Renal pelvis (tissue), 4 donors: ENCODE measurements around the gene FAHD1. TPM values are rescaled to one million over a fixed set of nuclear protein-coding genes. Genes with fewer than 3 reads are reported as not detected.

Experiments used
- DNase-seq: peaks from one replicate; pipeline ENCODE4 v3.0.0-alpha.2; 2013
- polyA plus RNA-seq, 3 donors: library from polyadenylated mRNA; unstranded; fragments of 120-200 nt; gene quantifications; one replicate each; pipeline ENCODE4 v1.2.1, GENCODE V29; 2013; ENCODE audit not compliant: insufficient read length in 3 of 3

Gene FAHD1
- polyA plus RNA-seq, 3 donors = 39.0 to 45.7 (median 39.2) TPM

DNA sequence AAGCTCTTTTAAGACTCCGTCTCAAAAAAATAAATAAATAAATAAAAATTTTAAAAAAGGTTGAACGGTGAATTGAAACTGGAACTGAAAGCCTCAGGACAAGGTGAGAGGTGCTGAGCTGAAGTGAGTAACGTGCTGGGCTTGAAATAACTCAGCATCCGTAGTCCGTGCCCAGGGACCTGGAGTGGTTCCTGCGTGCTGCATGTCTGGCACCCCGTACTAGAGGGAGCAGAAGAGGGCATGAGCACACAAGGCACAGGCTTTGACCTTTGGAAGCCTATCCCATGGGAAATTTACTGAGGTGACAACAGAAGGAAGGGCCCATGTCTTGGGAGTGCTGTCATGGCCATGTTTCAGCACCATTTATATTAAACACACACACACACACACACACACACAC is 49.5 kb downstream of the FAHD1 start:
- no peak for DNase-seq

DNA sequence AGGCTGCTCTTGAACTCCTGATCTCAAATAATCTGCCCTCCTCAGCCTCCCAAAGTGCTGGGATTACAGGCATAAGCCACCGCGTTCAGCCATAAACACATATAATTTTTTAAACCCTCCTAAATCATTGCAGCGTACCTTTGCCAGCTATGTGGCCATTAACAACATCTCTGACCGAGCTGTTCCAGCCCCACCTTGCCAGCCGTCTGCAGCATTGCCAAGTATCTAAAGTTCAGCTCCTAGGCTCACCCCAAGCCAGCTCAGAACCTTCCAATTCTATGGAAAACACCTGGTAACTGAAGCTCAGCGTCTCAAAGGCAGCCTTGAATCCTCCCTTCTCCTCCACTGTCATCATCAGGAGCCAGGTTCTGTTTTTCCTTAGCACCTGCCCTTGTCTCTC is 50.1 kb downstream of the FAHD1 start:
- no peak for DNase-seq

DNA sequence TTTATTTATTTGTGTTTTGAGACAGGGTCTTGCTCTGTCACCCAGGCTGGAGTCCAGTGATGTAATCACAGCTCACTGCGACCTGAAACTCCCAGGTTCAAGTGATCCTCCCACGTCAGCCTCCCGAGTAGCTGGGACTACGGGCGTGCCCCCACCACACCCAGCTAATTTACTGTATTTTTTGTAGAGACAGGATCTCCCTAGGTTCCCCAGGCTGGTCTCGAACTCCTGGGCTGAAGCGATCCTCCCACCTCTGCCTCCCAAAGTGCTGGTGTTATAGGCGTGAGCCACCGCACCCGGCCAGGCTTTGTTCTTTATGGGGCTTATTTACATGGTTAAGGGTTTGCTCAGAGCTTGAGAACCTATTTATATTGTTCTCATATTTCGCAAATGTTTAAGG is 50.8 kb downstream of the FAHD1 start:
- no peak for DNase-seq

DNA sequence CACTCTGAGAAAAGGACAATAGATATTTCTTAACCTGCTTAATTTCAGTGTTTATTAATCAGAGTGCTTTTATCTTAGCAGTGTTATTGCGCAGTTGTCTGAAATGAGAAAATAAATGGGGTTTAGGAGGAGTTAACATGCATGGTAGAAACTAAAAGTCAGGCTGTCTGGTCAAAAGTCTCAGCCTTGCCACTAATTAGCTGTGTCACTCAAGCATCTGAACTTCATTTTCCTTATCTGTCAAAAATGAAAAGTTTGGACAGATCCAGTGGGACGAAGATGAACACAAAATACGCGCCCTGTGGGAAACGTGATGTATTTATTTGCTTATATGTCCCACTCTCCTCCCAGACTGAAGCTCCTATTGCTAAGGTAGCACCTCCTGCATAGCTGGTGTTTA is 51.2 kb downstream of the FAHD1 start:
- no peak for DNase-seq

Other genes with a start within 250 kb of the FAHD1 start
- gene IFT140, start 215.1 kb upstream of the FAHD1 start, polyA plus RNA-seq = 10 to 100 TPM; 43.3 to 48.3 (median 46.2) TPM
- gene CRAMP1, start 214.8 kb upstream of the FAHD1 start, polyA plus RNA-seq = 10 to 100 TPM; 16.6 to 30.6 (median 30.2) TPM
- 10 to 100 TPM; 75.4 to 83.3 (median 78.9) TPM for gene JPT2, start 148.9 kb upstream of the FAHD1 start, polyA plus RNA-seq
- 10 to 100 TPM; 55.4 to 85.5 (median 78.5) TPM for gene MAPK8IP3, start 121.0 kb upstream of the FAHD1 start, polyA plus RNA-seq
- gene NME3, start 55.7 kb upstream of the FAHD1 start, polyA plus RNA-seq = 10 to 100 TPM; 35.5 to 43.7 (median 43.2) TPM
- gene EME2, start 54.4 kb upstream of the FAHD1 start, polyA plus RNA-seq = 10 to 100 TPM in 2 of 3 donors, 1 to 10 TPM in 1; 8.8 to 13.4 (median 13.4) TPM
- 10 to 100 TPM; 71.9 to 98.1 (median 83.5) TPM for gene MRPS34, start 54.1 kb upstream of the FAHD1 start, polyA plus RNA-seq
- gene SPSB3, start 44.6 kb upstream of the FAHD1 start, polyA plus RNA-seq = 10 to 100 TPM; 45.1 to 53.2 (median 52.4) TPM
- gene NUBP2, start 44.2 kb upstream of the FAHD1 start, polyA plus RNA-seq = 10 to 100 TPM; 48.7 to 61.4 (median 60.8) TPM
- 1 to 10 TPM; 2.4 to 4.2 (median 3.9) TPM for gene IGFALS, start 33.5 kb upstream of the FAHD1 start, polyA plus RNA-seq
- 10 to 100 TPM; 43.4 to 50.5 (median 47.8) TPM for gene HAGH, start 381 bp upstream of the FAHD1 start, polyA plus RNA-seq
- gene MEIOB, start 45.0 kb downstream of the FAHD1 start, polyA plus RNA-seq = 1 to 10 TPM; 1.0 to 2.2 (median 1.9) TPM
- gene HS3ST6, start 91.2 kb downstream of the FAHD1 start, polyA plus RNA-seq = under 1 TPM; 0.13 to 0.41 (median 0.37) TPM
- gene MSRB1, start 116.0 kb downstream of the FAHD1 start, polyA plus RNA-seq = 10 to 100 TPM; 79.7 to 87.6 (median 82.1) TPM
- under 1 TPM; 0.09 to 0.42 (median 0.21) TPM for gene RPL3L, start 127.5 kb downstream of the FAHD1 start, polyA plus RNA-seq
- gene NDUFB10, start 132.3 kb downstream of the FAHD1 start, polyA plus RNA-seq = 100 to 1,000 TPM; 124 to 158 (median 132) TPM
- 1,000 to 10,000 TPM; 1,943 to 2,404 (median 2,241) TPM for gene RPS2, start 137.6 kb downstream of the FAHD1 start, polyA plus RNA-seq
- gene RNF151, start 139.7 kb downstream of the FAHD1 start, polyA plus RNA-seq = not detected
- gene TBL3, start 144.8 kb downstream of the FAHD1 start, polyA plus RNA-seq = 10 to 100 TPM; 36.5 to 49.0 (median 47.9) TPM
- 1 to 10 TPM in 1 of 3 donors, under 1 TPM in 2; 0.90 to 1.2 (median 1.00) TPM for gene NOXO1, start 154.3 kb downstream of the FAHD1 start, polyA plus RNA-seq
- gene GFER, start 157.0 kb downstream of the FAHD1 start, polyA plus RNA-seq = 10 to 100 TPM; 26.1 to 35.9 (median 31.6) TPM
- 1 to 10 TPM; 1.5 to 2.4 (median 2.1) TPM for gene SYNGR3, start 162.8 kb downstream of the FAHD1 start, polyA plus RNA-seq
- gene ZNF598, start 182.6 kb downstream of the FAHD1 start, polyA plus RNA-seq = 10 to 100 TPM; 21.4 to 30.9 (median 25.0) TPM
- 10 to 100 TPM in 2 of 3 donors, 1 to 10 TPM in 1; 4.5 to 14.3 (median 12.0) TPM for gene NPW, start 192.6 kb downstream of the FAHD1 start, polyA plus RNA-seq
- 100 to 1,000 TPM; 116 to 169 (median 155) TPM for gene NHERF2, start 199.7 kb downstream of the FAHD1 start, polyA plus RNA-seq
- 10 to 100 TPM; 19.7 to 26.7 (median 26.2) TPM for gene NTHL1, start 220.6 kb downstream of the FAHD1 start, polyA plus RNA-seq
- 100 to 1,000 TPM; 141 to 174 (median 162) TPM for gene TSC2, start 220.8 kb downstream of the FAHD1 start, polyA plus RNA-seq